ENCODE measurements around the gene YWHAG. TPM values are rescaled to one million over a fixed set of nuclear protein-coding genes. Genes with fewer than 3 reads are reported as not detected.

YWHAG gene
- polyA plus RNA-seq (2013): 95.3 and 99.5 TPM in 2 replicates

GRCh38 chr7:76358481-76359110 is at the start of gene YWHAG:
TSS of gene YWHAG (minus strand) at chr7:76358991. CDS start at chr7:76358808, 183 bp downstream.
- peak within 1 kb of the TSS; percentile 96 for H2AFZ ChIP-seq (ENCODE audit: insufficient read depth, low read length, poor library complexity)
- peak within 1 kb of the TSS; percentile 95 for H2BK5ac ChIP-seq (ENCODE audit: low read depth, low read length, poor library complexity)
- peak within 1 kb of the TSS; percentile 88 for H3K4ac ChIP-seq (ENCODE audit: low read depth, low read length)
- H3K4me3 ChIP-seq (ENCODE audit: low read depth, low read length): peak within 1 kb of the TSS; percentile 98
- no peaks in the 10 kb centered on the region for H3K9me3 ChIP-seq (ENCODE audit: insufficient read depth, low read depth, low read length)
- DNase-seq: peak; percentile 80 to 88
- H3K18ac ChIP-seq (ENCODE audit: low read length): peak within 1 kb of the TSS; percentile 98
- peaks cover 18% of the 10 kb centered on the region for H3K79me1 ChIP-seq (ENCODE audit: low read length)
- H2BK12ac ChIP-seq (ENCODE audit: low read length): peak within 1 kb of the TSS; percentile 87
- H3K4me1 ChIP-seq (ENCODE audit: control insufficient read depth in 1 of 2, insufficient read depth in 2 of 2, low read length in 2 of 2): peaks cover 4 to 6% of the 10 kb centered on the region in 2 experiments
- peak within 1 kb of the TSS; percentile 93 for H3K14ac ChIP-seq (ENCODE audit: low read length)
- H4K12ac ChIP-seq (ENCODE audit: low read depth, low read length): peak within 1 kb of the TSS; percentile 86
- H3K4me2 ChIP-seq (ENCODE audit: low read length): peak within 1 kb of the TSS; percentile 82
- no CpG with 5 or more reads among the region's 80 CpGs for WGBS (ENCODE audit: extremely low coverage, insufficient coverage, insufficient read length)
- H3K27me3 ChIP-seq (ENCODE audit: insufficient read depth, low read length): no peaks in the 10 kb centered on the region
- peak within 1 kb of the TSS; percentile 25 for H3K23ac ChIP-seq (ENCODE audit: low read length)
- peak within 1 kb of the TSS; percentile 68 for H3K27ac ChIP-seq (ENCODE audit: low read depth, low read length)
- peak within 1 kb of the TSS; percentile 92 for H2BK120ac ChIP-seq (ENCODE audit: insufficient read depth, low read length, poor library complexity)
- peak within 1 kb of the TSS; percentile 93 for H2AK5ac ChIP-seq (ENCODE audit: low read length)
- H3K9ac ChIP-seq (ENCODE audit: low read length): peak within 1 kb of the TSS; percentile 92
- peak within 1 kb of the TSS; percentile 95 for H4K8ac ChIP-seq (ENCODE audit: low read depth, low read length)
- H4K91ac ChIP-seq (ENCODE audit: low read depth, low read length): peak within 1 kb of the TSS; percentile 91
- H3K36me3 ChIP-seq (ENCODE audit: control insufficient read depth in 1 of 2, insufficient read depth in 2 of 2, low read length in 2 of 2): peaks cover 4 to 8% of the 10 kb centered on the region in 2 experiments
- H3K79me2 ChIP-seq (ENCODE audit: control insufficient read depth, insufficient read depth, low read length, poor library complexity): peaks cover 24% of the 10 kb centered on the region

DNA sequence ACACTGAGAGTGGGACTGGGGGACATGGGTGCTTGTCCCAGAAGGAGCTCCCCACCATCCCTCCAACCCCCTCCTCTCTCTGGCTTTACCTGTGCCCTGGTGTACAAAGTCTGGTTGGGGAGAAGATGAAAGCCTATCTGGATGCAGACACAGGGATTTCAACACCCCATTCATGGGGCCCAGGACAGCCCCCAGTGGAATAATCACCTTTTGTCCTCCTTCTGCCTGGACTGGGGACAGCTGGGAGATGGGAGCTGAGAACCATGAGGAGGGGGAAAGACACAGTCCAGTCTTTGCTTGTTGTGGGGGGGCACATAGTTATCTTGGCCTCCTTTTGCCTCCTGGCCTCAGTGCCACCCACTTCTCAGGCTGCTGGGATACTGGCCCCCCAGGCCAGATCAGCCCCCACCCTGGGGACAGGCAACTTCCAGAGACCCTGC is 49.4 kb upstream of the YWHAG start:
- no peak overlapping the region for H3K9ac ChIP-seq (ENCODE audit: low read length)

GRCh38 chr7:76407718-76408117 is 48.9 kb upstream of the YWHAG start:
- Histone ChIP-seq H2AFZ (ENCODE audit: insufficient read depth, low read length, poor library complexity) (no peak overlapping the region), H3K23ac (ENCODE audit: low read length) (no peak overlapping the region), H4K12ac (ENCODE audit: low read depth, low read length) (no peak overlapping the region), H3K4me2 (ENCODE audit: low read length) (no peak overlapping the region), H3K79me2 (ENCODE audit: control insufficient read depth, insufficient read depth, low read length, poor library complexity) (no peaks in the 10 kb centered on the region), H3K18ac (ENCODE audit: low read length) (no peak overlapping the region), H2BK5ac (ENCODE audit: low read depth, low read length, poor library complexity) (no peak overlapping the region), H2AK5ac (ENCODE audit: low read length) (no peak overlapping the region), H4K91ac (ENCODE audit: low read depth, low read length) (no peak overlapping the region), H3K36me3 (ENCODE audit: control insufficient read depth in 1 of 2, insufficient read depth in 2 of 2, low read length in 2 of 2) (no peaks in the 10 kb centered on the region), H3K4ac (ENCODE audit: low read depth, low read length) (no peak overlapping the region), H4K8ac (ENCODE audit: low read depth, low read length) (no peak overlapping the region), H3K27ac (ENCODE audit: low read depth, low read length) (no peak overlapping the region), H3K4me3 (ENCODE audit: low read depth, low read length) (no peak overlapping the region), H3K14ac (ENCODE audit: low read length) (no peak overlapping the region), H3K9me3 (ENCODE audit: insufficient read depth, low read depth, low read length) (no peaks in the 10 kb centered on the region), H2BK12ac (ENCODE audit: low read length) (no peak overlapping the region), H3K27me3 (ENCODE audit: insufficient read depth, low read length) (no peaks in the 10 kb centered on the region), H3K9ac (ENCODE audit: low read length) (no peak overlapping the region), H3K79me1 (ENCODE audit: low read length) (no peaks in the 10 kb centered on the region), H2BK120ac (ENCODE audit: insufficient read depth, low read length, poor library complexity) (no peak overlapping the region), H3K4me1 (ENCODE audit: control insufficient read depth in 1 of 2, insufficient read depth in 2 of 2, low read length in 2 of 2) (peaks cover 0 to 6% of the 10 kb centered on the region in 2 experiments)
- WGBS (ENCODE audit: extremely low coverage, insufficient coverage, insufficient read length): no CpG with 5 or more reads among the region's 4 CpGs
- DNase-seq: no peak

More for the DNA sequence above, 49.4 kb upstream of the YWHAG start:
- Histone ChIP-seq H4K12ac (ENCODE audit: low read depth, low read length) (no peak overlapping the region), H3K18ac (ENCODE audit: low read length) (no peak overlapping the region), H2BK120ac (ENCODE audit: insufficient read depth, low read length, poor library complexity) (no peak overlapping the region), H3K4me1 (ENCODE audit: control insufficient read depth in 1 of 2, insufficient read depth in 2 of 2, low read length in 2 of 2) (peaks cover 0 to 6% of the 10 kb centered on the region in 2 experiments), H3K27me3 (ENCODE audit: insufficient read depth, low read length) (no peaks in the 10 kb centered on the region), H3K14ac (ENCODE audit: low read length) (no peak overlapping the region), H3K27ac (ENCODE audit: low read depth, low read length) (no peak overlapping the region), H3K4me2 (ENCODE audit: low read length) (no peak overlapping the region), H3K4ac (ENCODE audit: low read depth, low read length) (no peak overlapping the region), H3K9me3 (ENCODE audit: insufficient read depth, low read depth, low read length) (no peaks in the 10 kb centered on the region), H3K79me1 (ENCODE audit: low read length) (no peaks in the 10 kb centered on the region), H4K91ac (ENCODE audit: low read depth, low read length) (no peak overlapping the region), H4K8ac (ENCODE audit: low read depth, low read length) (no peak overlapping the region), H3K23ac (ENCODE audit: low read length) (no peak overlapping the region), H3K4me3 (ENCODE audit: low read depth, low read length) (no peak overlapping the region), H3K36me3 (ENCODE audit: control insufficient read depth in 1 of 2, insufficient read depth in 2 of 2, low read length in 2 of 2) (no peaks in the 10 kb centered on the region), H3K79me2 (ENCODE audit: control insufficient read depth, insufficient read depth, low read length, poor library complexity) (no peaks in the 10 kb centered on the region), H2BK5ac (ENCODE audit: low read depth, low read length, poor library complexity) (no peak overlapping the region), H2AFZ (ENCODE audit: insufficient read depth, low read length, poor library complexity) (no peak overlapping the region), H2BK12ac (ENCODE audit: low read length) (no peak overlapping the region), H2AK5ac (ENCODE audit: low read length) (no peak overlapping the region)
- DNase-seq: no peak

DNA sequence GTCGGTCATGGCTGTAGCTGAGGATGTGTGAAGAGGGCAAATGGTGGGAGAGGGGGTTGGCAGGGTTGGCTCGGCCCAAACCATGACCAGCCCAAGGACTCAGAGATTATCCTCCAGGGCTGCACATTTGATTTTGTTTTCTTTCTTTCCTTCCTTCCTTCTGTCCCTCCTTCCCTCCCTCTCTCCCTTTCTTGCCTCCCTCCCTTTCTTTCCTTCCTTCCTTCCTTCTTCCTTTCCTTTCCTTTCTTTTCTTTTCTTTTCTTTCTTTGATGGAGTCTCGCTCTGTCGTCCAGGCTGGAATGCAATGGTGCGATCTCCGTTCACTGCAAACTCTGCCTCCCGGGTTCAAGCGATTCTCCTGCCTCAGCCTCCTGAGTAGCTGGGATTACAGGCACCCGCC is 46.9 kb upstream of the YWHAG start:
- Histone ChIP-seq H3K36me3 (ENCODE audit: control insufficient read depth in 1 of 2, insufficient read depth in 2 of 2, low read length in 2 of 2) (no peaks in the 10 kb centered on the region), H3K9me3 (ENCODE audit: insufficient read depth, low read depth, low read length) (no peaks in the 10 kb centered on the region), H3K27ac (ENCODE audit: low read depth, low read length) (no peak overlapping the region), H2BK12ac (ENCODE audit: low read length) (no peak overlapping the region), H4K12ac (ENCODE audit: low read depth, low read length) (no peak overlapping the region), H3K18ac (ENCODE audit: low read length) (no peak overlapping the region), H3K27me3 (ENCODE audit: insufficient read depth, low read length) (no peaks in the 10 kb centered on the region), H3K4me3 (ENCODE audit: low read depth, low read length) (no peak overlapping the region), H3K14ac (ENCODE audit: low read length) (no peak overlapping the region), H3K9ac (ENCODE audit: low read length) (no peak overlapping the region), H2AFZ (ENCODE audit: insufficient read depth, low read length, poor library complexity) (no peak overlapping the region), H2BK5ac (ENCODE audit: low read depth, low read length, poor library complexity) (no peak overlapping the region), H3K4me2 (ENCODE audit: low read length) (no peak overlapping the region), H3K23ac (ENCODE audit: low read length) (no peak overlapping the region), H2AK5ac (ENCODE audit: low read length) (no peak overlapping the region), H4K91ac (ENCODE audit: low read depth, low read length) (no peak overlapping the region), H4K8ac (ENCODE audit: low read depth, low read length) (no peak overlapping the region), H3K79me1 (ENCODE audit: low read length) (no peaks in the 10 kb centered on the region), H3K4ac (ENCODE audit: low read depth, low read length) (no peak overlapping the region), H3K4me1 (ENCODE audit: control insufficient read depth in 1 of 2, insufficient read depth in 2 of 2, low read length in 2 of 2) (peaks cover 0 to 6% of the 10 kb centered on the region in 2 experiments), H2BK120ac (ENCODE audit: insufficient read depth, low read length, poor library complexity) (no peak overlapping the region), H3K79me2 (ENCODE audit: control insufficient read depth, insufficient read depth, low read length, poor library complexity) (no peaks in the 10 kb centered on the region)
- WGBS (ENCODE audit: extremely low coverage, insufficient coverage, insufficient read length): no CpG with 5 or more reads among the region's 9 CpGs
- DNase-seq: no peak

Data from trophoblast cell (in vitro differentiated cells and primary cell).